SU-DHL-6 (cell line): ENCODE results near the gene NHP2.

Source experiments
- EZH2phosphoT487 ChIP-seq: fragments of 200-600 bp; sonication (generic), shearing (Covaris generic); conservative IDR thresholded peaks from 2 replicates; pipeline ENCODE4 v1.6.1; 2018; ENCODE audit warnings: mild to moderate bottlenecking, antibody characterized with exemption, low read length, moderate library complexity, mixed read lengths
- TF ChIP-seq, protein P1 (sequence below): fragments of 200-600 bp; sonication (generic); IDR thresholded peaks from one replicate; pipeline ENCODE4 v1.5.1; 2017; ENCODE audit warnings: antibody characterized with exemption, mild to moderate bottlenecking, low read length, moderate library complexity; ENCODE audit not compliant: insufficient read depth, poor library complexity, severe bottlenecking

- TF ChIP-seq, protein P1, sequence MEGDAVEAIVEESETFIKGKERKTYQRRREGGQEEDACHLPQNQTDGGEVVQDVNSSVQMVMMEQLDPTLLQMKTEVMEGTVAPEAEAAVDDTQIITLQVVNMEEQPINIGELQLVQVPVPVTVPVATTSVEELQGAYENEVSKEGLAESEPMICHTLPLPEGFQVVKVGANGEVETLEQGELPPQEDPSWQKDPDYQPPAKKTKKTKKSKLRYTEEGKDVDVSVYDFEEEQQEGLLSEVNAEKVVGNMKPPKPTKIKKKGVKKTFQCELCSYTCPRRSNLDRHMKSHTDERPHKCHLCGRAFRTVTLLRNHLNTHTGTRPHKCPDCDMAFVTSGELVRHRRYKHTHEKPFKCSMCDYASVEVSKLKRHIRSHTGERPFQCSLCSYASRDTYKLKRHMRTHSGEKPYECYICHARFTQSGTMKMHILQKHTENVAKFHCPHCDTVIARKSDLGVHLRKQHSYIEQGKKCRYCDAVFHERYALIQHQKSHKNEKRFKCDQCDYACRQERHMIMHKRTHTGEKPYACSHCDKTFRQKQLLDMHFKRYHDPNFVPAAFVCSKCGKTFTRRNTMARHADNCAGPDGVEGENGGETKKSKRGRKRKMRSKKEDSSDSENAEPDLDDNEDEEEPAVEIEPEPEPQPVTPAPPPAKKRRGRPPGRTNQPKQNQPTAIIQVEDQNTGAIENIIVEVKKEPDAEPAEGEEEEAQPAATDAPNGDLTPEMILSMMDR: no peak
- no peak for TF ChIP-seq EZH2phosphoT487
These were observed 16.8 kb upstream of the NHP2 start for GRCh38 chr5:178170455-178170854.
